ENCODE data around the gene LGMN.

- TF ChIP-seq MAX (IDR thresholded peaks at IDR 0.05) (no peak), EGR1 (IDR thresholded peaks at IDR 0.05) (no peak), TCF12 (IDR thresholded peaks at IDR 0.05; ENCODE audit: low read depth) (no peak)
Observed at GRCh38 chr14:92687681-92688433, 60.6 kb downstream of the LGMN start.

All from Ishikawa (cell line).